K562 (cell line): ENCODE data around the gene ZKSCAN4. TPM values are rescaled to one million over a fixed set of nuclear protein-coding genes. Genes with fewer than 3 reads are reported as not detected.

Source experiments
- ARNT ChIP-seq, 2 experiments: fragments of 450-650 bp; IDR thresholded peaks; 2 replicates each; pipeline ENCODE4 v1.6.1; 2016; ENCODE audit warnings: mild to moderate bottlenecking in 1 of 2
- ATF7 ChIP-seq: fragments of 450-650 bp; IDR thresholded peaks from 2 replicates; pipeline ENCODE4 v1.7.1; 2014; ENCODE audit warnings: mild to moderate bottlenecking, moderate library complexity
- BMI1 ChIP-seq: fragments of 150-350 bp; IDR thresholded peaks from 2 replicates; pipeline ENCODE4 v1.6.1; 2014; ENCODE audit warnings: low read length
- CBX1 ChIP-seq: sonication (generic); IDR thresholded peaks from 2 replicates; pipeline ENCODE4 v1.6.1; 2016; ENCODE audit warnings: antibody characterized with exemption, low read depth, mild to moderate bottlenecking
- DMBX1 ChIP-seq: fragments of 250-450 bp; sonication (Bioruptor Pico); IDR thresholded peaks from 2 replicates; pipeline ENCODE4 v1.8.0; 2022; ENCODE audit warnings: inconsistent platforms, mild to moderate bottlenecking, moderate library complexity, borderline replicate concordance
- FOSL1 ChIP-seq: fragments of 200-800 bp; sonication (Bioruptor generic); conservative IDR thresholded peaks from 2 replicates; pipeline ENCODE4 v1.6.1; 2016; ENCODE audit warnings: missing genetic modification characterization, missing compliant biosample characterization
- GATAD2B ChIP-seq: fragments of 450-650 bp; IDR thresholded peaks from 2 replicates; pipeline ENCODE4 v1.6.1; 2017; ENCODE audit warnings: mild to moderate bottlenecking, borderline replicate concordance
- ILF3 ChIP-seq: fragments of 450-650 bp; IDR thresholded peaks from 2 replicates; pipeline ENCODE4 v1.6.1; 2018; ENCODE audit warnings: antibody characterized with exemption, mild to moderate bottlenecking, moderate library complexity, borderline replicate concordance
- PML ChIP-seq: IDR thresholded peaks from 2 replicates; pipeline ENCODE4 v1.6.1; 2012; ENCODE audit warnings: low read length, inconsistent platforms
- PTTG1 ChIP-seq: fragments of 450-650 bp; IDR thresholded peaks from 2 replicates; pipeline ENCODE4 v1.6.1; 2016; ENCODE audit warnings: low read depth, mild to moderate bottlenecking, missing genetic modification characterization, missing compliant biosample characterization
- RBM15 ChIP-seq: fragments of 200-400 bp; formaldehyde crosslinking; IDR thresholded peaks from 2 replicates; pipeline ENCODE4 v1.6.1; 2018; ENCODE audit warnings: mild to moderate bottlenecking, low read length, moderate library complexity; ENCODE audit not compliant: insufficient read depth
- SETDB1 ChIP-seq: IDR thresholded peaks from one replicate; pipeline ENCODE4 v1.6.1; 2012; ENCODE audit warnings: low read length, control low read depth, inconsistent platforms
- YBX1 ChIP-seq: fragments of 450-650 bp; IDR thresholded peaks from 2 replicates; pipeline ENCODE4 v1.7.1; 2016; ENCODE audit warnings: mild to moderate bottlenecking
- ZFP30 ChIP-seq: fragments of 250-450 bp; sonication (Bioruptor Pico); IDR thresholded peaks from 2 replicates; pipeline ENCODE4 v1.8.0; 2022; ENCODE audit warnings: moderate library complexity, mild to moderate bottlenecking, inconsistent platforms, borderline replicate concordance
- ZNF174 ChIP-seq: fragments of 250-450 bp; sonication (Bioruptor Pico); IDR thresholded peaks from 2 replicates; pipeline ENCODE4 v1.4.0; 2020; ENCODE audit warnings: mild to moderate bottlenecking
- ZNF444 ChIP-seq: fragments of 250-450 bp; sonication (Bioruptor Pico); IDR thresholded peaks from 2 replicates; pipeline ENCODE4 v1.4.0; 2020; ENCODE audit warnings: mild to moderate bottlenecking, moderate library complexity
- ZNF766 ChIP-seq: fragments of 200-800 bp; sonication (Bioruptor generic); conservative IDR thresholded peaks from 2 replicates; pipeline ENCODE4 v1.6.1; 2016; ENCODE audit warnings: missing genetic modification characterization, missing compliant biosample characterization
- polyA plus RNA-seq, 8 experiments: library from polyadenylated mRNA; depleted of rRNA in 4 of 8; stranded (reverse) in 5 of 8; unstranded in 3 of 8; fragments of >200 nt; fragmentation: Nextera tagmentation in 2 of 8; fragmentation: Illumina TruSeq in 1 of 8; extraction: Ambion mirVana in 2 of 8; extraction: Trizol in 1 of 8; gene quantifications; 2 replicates each; pipeline versions ENCODE4 v1.2.1 to v1.2.3, GENCODE V29; 2011 to 2014; ENCODE audit warnings: inconsistent platforms in 1 of 8, missing spikeins in 1 of 8
- total RNA-seq, 7 experiments: library from RNA; depleted of rRNA in 6 of 7; stranded (reverse); fragments of >200 nt in 6 of 7; fragmentation: Illumina TruSeq in 2 of 7; extraction: Trizol in 2 of 7; gene quantifications; 2 replicates each; pipeline versions ENCODE4 v1.2.1 to v1.2.3, GENCODE V29; 2011 to 2021; ENCODE audit warnings: low replicate concordance in 1 of 7
- TF ChIP-seq, protein P1 (sequence below), 2 experiments: fragments of 450-650 bp; IDR thresholded peaks; 2 replicates each; pipeline ENCODE4 v1.6.1; 2016
- TF ChIP-seq, protein P2 (sequence below): fragments of 250-450 bp; sonication (Bioruptor Pico); IDR thresholded peaks from 2 replicates; pipeline ENCODE4 v1.4.0; 2020; ENCODE audit warnings: mild to moderate bottlenecking
- TF ChIP-seq, protein P3 (sequence below): fragments of 250-450 bp; sonication (Bioruptor Pico); IDR thresholded peaks from 2 replicates; pipeline ENCODE4 v1.8.0; 2022; ENCODE audit warnings: moderate library complexity, mild to moderate bottlenecking, inconsistent platforms
- TF ChIP-seq, protein P4 (sequence below): fragments of 450-650 bp; IDR thresholded peaks from 2 replicates; pipeline ENCODE4 v1.6.1; 2016

Gene ZKSCAN4
- total and polyA plus RNA-seq, 9 of the 15 experiments (the other 6 are each of a cell fraction or from before 2014, with no cell fraction given), result 1.2 to 5.3 (median 4.7) TPM

DNA sequence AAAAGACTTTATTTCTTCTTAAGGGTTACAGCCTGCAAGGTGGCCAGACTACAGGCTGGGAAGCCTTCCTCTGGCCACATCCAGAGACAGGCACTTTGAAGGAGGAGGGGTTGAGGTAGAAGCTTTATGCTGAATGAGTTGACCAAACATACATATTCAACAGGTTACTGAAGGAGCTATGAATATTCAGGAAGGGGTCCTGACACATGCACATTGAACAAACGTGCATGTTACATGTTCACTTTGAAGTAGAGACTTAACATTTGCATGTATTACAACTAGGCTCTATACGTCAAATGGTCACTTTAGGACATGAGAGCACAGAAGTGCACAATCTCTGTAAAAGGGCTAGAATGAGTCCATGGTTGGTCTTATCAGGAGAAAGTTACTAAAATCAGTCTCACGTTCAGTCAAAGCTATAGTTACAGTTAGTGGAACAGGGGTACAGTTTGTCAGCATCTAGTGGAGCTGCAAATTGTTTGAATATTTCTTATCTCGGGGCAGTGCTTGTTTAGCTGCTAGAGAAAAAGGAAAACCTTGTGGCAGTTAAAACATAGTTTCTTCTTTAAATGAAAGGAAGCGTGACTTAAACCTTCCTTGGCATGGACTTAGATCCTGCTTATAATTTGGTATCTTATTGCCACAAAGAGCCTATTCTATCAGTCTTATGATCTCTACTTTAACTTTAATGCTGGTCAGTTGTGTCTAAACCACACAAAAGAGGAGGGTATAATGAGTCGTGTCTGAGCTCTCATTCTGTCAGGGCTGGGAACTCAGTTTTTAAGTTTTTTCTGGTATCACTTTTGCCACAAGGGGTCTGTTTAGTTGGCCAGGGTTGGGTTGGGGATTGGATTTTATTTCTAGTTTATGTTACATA lies 31.6 kb downstream of the ZKSCAN4 start (continued):
- TF ChIP-seq, protein P1, sequence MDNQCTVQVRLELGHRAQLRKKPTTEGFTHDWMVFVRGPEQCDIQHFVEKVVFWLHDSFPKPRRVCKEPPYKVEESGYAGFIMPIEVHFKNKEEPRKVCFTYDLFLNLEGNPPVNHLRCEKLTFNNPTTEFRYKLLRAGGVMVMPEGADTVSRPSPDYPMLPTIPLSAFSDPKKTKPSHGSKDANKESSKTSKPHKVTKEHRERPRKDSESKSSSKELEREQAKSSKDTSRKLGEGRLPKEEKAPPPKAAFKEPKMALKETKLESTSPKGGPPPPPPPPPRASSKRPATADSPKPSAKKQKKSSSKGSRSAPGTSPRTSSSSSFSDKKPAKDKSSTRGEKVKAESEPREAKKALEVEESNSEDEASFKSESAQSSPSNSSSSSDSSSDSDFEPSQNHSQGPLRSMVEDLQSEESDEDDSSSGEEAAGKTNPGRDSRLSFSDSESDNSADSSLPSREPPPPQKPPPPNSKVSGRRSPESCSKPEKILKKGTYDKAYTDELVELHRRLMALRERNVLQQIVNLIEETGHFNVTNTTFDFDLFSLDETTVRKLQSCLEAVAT (IDR thresholded peaks at IDR 0.05), result no peak
- TF ChIP-seq ZNF174 (CRISPR knock-in tag) (no peak), ATF7 (peak; percentile 15; the same call in 1 of the 2 replicates), CBX1 (peak; percentile 77), ARNT (IDR thresholded peaks at IDR 0.05) (0 out of 4 replicates have a peak, but pooled peaks of 1 of the 2 experiments have one; percentile 8), ZNF444 (CRISPR knock-in tag) (peak; percentile 75; the same call in 1 of the 2 replicates), BMI1 (no peak), ZNF766 (CRISPR knock-in tag) (0 out of 2 replicates have a peak, but pooled peaks have one; percentile 39), DMBX1 (0 out of 2 replicates have a peak, but pooled peaks have one; percentile 54), FOSL1 (0 out of 2 replicates have a peak, but pooled peaks have one; percentile 6), ZFP30 (CRISPR knock-in tag) (no peak), GATAD2B (no peak; the same call in 1 of the 2 replicates), SETDB1 (no peak), YBX1 (no peak), PML (peak; percentile 99), ILF3 (peak; percentile 92; the same call in 1 of the 2 replicates), RBM15 (no peak), PTTG1 (tag) (no peak)
- TF ChIP-seq, protein P2, sequence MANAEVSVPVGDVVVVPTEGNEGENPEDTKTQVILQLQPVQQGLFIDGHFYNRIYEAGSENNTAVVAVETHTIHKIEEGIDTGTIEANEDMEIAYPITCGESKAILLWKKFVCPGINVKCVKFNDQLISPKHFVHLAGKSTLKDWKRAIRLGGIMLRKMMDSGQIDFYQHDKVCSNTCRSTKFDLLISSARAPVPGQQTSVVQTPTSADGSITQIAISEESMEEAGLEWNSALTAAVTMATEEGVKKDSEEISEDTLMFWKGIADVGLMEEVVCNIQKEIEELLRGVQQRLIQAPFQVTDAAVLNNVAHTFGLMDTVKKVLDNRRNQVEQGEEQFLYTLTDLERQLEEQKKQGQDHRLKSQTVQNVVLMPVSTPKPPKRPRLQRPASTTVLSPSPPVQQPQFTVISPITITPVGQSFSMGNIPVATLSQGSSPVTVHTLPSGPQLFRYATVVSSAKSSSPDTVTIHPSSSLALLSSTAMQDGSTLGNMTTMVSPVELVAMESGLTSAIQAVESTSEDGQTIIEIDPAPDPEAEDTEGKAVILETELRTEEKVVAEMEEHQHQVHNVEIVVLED (CRISPR knock-in tag), result no peak
- TF ChIP-seq, protein P3, sequence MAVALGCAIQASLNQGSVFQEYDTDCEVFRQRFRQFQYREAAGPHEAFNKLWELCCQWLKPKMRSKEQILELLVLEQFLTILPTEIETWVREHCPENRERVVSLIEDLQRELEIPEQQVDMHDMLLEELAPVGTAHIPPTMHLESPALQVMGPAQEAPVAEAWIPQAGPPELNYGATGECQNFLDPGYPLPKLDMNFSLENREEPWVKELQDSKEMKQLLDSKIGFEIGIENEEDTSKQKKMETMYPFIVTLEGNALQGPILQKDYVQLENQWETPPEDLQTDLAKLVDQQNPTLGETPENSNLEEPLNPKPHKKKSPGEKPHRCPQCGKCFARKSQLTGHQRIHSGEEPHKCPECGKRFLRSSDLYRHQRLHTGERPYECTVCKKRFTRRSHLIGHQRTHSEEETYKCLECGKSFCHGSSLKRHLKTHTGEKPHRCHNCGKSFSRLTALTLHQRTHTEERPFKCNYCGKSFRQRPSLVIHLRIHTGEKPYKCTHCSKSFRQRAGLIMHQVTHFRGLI (CRISPR knock-in tag), result no peak
- TF ChIP-seq, protein P4, sequence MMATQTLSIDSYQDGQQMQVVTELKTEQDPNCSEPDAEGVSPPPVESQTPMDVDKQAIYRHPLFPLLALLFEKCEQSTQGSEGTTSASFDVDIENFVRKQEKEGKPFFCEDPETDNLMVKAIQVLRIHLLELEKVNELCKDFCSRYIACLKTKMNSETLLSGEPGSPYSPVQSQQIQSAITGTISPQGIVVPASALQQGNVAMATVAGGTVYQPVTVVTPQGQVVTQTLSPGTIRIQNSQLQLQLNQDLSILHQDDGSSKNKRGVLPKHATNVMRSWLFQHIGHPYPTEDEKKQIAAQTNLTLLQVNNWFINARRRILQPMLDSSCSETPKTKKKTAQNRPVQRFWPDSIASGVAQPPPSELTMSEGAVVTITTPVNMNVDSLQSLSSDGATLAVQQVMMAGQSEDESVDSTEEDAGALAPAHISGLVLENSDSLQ, result peak; percentile 66
